Left forelimb (tissue), 1 donor: ENCODE measurements around the gene PTGES.
A peak's percentile ranks its signal among the peaks of the same experiment; 100 is the strongest.
"Not testable (repeated sequence)": the region's sequence is repeated elsewhere in the genome, so short reads cannot be mapped to it uniquely, and the experiment has no call there.

ENCODE experiments used
- DNase-seq: peaks from one replicate; pipeline ENCODE4 v3.0.0-alpha.2; 2018; ENCODE audit warnings: low spot score

PTGES gene, protein sequence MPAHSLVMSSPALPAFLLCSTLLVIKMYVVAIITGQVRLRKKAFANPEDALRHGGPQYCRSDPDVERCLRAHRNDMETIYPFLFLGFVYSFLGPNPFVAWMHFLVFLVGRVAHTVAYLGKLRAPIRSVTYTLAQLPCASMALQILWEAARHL

DNA sequence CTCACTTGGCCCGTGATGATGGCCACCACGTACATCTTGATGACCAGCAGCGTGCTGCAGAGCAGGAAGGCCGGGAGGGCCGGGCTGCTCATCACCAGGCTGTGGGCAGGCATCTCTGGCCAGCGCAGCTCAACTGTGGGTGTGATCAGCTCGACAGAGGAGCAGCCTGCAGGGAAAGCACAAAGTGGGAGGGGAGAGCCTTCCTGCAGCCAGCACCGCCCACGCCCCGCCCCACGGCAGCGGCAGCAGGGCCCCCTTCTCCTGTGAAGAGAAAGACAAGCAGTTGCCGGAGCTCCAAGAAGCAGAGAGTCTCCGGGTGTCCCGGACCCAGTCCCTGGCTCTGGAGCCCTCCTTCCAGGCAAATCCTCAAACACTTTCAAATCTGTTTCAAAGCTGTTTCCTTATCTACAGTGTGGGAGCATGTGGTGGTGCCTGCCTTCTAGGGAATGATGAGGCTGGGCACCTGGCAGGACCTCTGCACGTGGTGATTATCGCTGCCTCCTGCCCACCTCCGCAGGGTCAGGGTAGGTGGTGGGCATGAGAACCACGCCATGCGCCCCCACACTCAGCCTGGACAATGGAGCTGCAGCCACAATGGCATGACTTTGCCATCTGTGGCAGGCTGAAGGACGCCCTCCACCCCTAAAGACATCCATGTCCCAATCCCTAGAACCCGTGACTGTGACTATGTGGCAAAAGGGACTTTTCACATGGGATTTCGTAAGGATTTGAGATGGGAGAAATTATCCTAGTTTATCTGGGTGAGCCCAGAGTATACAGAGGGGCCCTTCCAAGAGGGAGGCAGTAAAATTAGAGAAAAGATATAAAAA is at the start of gene PTGES:
TSS of gene PTGES (minus strand) at position 143 of the 830 bp plus-strand sequence. CDS start at position 113, 30 bp downstream.
- DNase-seq = peak; percentile 89

DNA sequence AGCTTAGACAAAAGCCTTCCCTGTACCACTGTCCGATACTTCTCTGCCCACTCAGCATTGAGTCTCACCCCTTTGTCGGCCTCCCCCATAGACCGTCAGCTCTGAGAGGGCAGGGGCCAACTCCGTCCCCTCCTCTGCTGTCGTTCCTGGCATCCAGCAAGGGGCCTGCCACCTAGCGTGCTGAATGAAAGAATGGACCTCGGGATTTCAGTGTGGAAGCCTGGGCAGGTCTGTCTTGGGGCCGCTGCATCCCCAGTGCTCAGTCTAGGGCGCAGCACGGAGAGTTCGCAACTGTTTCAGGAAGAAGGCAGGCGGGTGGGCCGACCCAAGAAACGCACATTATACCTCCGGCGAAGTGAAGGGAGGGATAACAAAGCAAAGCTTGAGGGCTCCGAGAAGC is 48.7 kb upstream of the PTGES start:
- DNase-seq = no peak

DNA sequence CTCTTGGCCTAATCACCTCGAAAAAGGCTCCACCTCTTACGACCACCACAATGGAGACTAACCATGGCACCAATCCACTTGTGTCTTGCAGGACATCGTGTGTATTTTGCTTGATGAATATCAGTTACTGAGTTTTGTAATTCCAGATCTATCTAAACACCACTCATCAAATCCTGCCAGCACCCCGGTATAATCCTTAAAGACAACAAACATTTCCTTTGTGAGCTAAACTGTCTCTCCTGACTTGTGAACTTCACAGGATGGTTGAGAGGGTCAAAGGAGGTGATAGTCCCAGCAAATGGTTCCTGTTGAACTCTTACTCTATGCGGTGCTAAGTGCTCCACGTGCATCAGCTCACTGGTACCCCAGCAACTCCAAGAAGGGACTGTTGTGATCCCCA is 46.1 kb upstream of the PTGES start:
- no peak for DNase-seq

DNA sequence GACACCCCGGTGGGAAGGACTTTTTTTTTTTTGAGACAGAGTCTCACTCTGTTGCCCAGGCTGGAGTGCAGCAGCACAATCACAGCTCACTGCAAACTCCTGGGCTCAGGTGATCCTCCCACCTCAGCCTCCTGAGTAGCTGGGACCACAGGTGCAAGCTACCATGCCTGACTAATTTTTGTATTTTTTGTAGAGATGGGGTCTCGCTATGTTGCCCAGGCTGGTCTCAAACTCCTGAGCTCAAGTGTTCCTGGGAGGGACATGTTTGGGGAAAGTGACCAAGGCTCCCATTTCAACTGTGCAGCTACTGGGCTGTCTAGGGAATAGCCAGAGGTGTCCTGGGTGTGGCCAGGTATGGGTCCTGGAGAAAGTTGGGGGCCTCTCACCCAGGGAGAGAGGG is 43.2 kb upstream of the PTGES start:
- DNase-seq = not testable (repeated sequence)

DNA sequence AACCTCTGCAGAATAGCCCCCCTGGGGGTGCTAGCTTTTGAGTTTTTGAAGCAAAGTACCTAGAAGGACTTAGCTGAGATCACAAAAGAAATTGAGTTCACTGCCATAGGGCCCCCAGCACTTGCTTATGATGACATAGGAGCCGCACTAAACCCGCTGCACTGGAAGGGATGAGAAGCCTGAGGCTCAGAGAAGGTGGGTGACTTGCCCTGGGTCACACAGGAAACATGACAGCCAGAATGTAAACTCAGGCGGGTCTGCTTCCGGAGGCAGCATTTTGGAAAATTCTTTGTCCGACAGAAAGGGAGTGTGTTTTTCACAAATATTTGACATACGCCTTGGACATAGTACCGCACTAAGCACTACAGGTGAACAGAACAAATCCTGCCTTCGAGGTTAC is 41.7 kb upstream of the PTGES start:
- no peak for DNase-seq

DNA sequence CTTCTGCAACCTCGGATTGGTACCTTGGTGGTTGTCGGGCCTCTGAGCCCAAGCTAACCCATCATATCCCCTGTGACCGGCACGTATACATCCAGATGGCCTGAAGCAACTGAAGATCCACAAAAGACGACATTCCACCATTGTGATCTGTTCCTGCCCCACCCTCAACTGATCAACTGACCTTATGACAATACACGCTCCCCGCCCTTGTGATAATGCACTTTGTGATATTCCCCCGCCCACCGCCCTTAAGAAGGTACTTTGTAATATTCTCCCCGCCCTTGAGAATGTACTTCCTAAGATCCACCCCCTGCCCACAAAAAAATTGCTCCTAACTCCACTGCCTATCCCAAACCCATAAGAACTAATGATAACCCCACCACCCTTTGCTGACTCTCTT is 33.6 kb upstream of the PTGES start:
- no peak for DNase-seq

DNA sequence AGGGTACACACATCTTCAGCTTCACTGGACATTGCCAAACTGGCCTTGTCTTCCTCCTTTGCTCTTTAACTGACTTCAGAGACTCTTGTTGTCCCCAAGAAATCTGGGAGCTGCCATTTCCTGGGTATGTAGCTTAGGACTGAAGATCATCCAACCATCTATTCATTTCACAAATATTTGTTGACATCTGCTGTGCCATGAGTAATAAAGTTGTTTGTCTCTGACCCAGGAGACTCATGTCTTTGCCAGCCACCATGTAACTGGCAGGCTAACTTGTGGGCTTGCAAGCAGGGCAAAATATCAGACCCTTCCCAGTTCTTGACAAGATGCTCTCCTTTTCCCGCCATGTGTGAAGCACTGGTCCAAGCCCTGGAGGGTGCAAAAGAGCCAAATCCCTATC is 33.0 kb upstream of the PTGES start:
- no peak for DNase-seq

DNA sequence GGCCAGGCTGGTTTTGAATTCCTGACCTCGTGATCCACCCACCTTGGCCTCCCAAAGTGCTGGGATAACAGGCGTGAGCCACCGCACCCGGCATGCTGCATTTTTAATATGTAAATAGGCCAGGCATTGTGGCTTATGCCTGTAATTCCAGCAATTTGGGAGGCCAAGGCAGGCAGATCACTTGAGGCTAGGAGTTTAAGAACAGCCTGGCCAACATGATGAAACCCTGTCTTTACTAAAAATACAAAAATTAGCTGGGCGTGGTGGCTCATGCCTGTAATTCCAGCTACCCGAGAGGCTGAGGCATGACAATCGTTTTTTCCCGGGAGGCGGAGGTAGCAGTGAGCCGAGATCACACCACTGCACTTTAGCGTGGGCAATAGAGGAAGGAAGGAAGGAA is 32.1 kb upstream of the PTGES start:
- DNase-seq = not testable (repeated sequence)

DNA sequence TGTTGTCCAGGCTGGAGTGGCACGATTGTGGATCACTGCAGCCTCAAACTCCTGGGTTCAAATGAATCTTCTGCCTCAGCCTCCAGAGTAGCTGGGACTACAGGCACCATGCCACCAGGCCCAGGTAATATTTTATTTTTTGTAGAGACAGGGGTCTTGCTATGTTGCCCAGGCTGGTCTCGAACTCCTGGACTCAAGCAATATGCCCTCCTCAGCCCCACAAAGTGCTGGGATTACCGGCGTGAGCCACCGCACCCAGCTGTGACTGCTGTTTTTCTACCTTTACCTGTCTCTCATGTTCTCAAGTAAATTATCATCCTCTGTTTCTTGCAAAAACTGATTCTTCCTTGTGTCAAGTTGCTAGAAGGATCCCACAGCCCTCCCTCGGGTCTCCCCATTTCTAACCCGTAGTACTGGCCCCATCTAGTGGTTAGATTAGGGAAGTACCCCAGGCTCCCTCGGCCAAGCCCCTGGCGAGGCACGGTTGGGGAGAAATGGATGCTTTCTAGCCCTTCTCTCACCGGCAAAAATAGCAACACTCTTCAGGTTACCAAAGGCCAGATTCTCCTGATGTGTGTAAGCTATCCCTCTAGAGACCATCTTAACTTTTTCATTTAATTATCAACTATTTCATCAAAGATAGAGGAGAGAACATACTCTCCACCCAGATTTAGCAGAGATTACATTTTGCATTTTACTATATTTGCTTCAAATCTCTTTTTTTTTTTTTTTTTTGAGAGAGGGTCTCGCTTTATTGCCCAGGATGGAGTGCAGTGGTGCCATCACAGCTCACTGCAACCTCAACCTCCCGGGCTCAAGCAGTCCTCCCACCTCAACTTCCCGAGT is 30.9 kb upstream of the PTGES start:
- DNase-seq = peak; percentile 83

DNA sequence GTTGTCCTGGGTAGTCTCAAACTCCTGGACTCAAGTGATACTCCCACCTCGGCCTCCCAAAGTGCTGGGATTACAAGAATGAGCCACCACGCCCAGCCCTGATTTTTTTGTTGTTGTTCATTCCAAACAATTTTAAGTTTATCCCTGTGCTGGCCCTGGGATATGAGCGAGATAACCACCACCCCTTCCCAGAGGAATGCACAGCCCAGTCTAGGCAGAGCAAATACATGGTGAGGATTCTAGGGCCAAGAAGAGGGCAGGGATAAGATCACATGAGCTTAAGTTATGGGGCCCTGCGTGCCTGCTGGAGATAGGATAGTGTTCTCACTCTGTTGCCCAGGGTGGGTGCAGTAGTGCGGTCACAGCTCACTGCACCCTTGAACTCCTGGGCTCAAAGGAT is 29.1 kb upstream of the PTGES start:
- DNase-seq = no peak

DNA sequence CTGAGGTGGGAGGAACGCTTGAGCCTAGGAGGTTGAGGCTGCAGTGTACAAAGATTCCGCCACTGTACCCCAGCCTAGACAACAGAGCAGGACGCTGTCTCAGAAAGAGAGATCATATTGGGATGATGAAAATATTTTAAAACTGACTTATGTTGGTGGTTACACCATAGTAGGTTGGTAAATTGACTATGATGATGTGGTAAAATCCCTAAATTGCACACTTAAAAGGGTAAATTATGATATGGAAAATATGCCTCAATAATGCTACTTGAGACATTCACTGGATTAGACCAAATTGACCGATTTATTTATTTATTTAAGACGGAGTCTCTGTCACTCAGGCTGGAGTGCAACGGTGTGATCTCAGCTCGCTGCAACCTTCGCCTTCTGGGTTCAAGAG is 28.3 kb upstream of the PTGES start:
- DNase-seq = no peak

DNA sequence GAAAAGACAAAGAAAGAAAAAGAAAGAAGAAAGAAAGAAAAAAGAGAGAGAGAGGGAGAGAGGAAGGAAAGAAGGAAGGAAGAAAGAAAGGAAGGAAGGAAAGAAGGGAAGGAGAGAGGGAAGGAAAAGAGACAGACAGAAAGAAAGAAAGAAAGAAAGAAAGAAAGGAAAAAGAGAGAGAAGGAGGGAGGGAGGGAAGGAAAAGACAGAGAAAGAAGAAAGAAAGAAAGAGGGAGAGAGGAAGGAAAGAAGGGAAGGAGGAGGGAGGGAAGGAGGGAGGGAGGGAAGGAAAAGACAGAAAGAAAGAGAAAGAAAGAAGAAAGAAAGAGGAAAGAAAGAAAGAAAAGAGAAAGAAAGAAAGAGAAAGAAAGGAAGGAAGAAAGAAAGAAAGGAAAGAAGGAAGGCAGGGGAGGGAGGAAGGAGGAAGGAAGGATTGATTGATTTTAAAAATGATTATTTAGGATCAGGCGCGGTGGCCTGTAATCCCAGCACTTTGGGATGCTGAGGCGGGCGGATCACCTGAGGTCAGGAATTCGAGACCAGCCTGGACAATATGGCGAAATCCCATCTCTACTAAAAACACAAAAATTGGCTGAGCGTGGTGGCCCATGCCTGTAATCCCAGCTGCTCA is 26.8 kb upstream of the PTGES start:
- DNase-seq = no peak

DNA sequence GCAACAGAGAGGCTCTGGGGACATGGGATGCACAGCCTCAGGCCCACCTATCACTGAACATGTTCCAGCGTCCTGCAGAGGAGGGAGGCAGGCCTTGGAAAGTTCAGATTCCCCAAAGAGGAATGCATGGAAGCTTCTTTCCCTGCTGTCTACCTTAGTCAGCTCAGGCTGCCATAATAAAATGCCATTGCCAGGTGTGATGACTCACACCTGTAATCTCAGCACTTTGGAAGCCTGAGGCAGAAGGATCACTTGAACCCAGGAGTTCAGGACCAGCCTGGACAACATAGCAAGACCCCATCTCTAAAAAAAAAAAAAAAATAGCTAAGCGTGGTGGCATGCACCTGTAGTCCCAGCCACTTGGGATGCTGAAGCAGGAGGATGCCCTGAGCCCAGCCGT is 25.6 kb upstream of the PTGES start:
- no peak for DNase-seq

DNA sequence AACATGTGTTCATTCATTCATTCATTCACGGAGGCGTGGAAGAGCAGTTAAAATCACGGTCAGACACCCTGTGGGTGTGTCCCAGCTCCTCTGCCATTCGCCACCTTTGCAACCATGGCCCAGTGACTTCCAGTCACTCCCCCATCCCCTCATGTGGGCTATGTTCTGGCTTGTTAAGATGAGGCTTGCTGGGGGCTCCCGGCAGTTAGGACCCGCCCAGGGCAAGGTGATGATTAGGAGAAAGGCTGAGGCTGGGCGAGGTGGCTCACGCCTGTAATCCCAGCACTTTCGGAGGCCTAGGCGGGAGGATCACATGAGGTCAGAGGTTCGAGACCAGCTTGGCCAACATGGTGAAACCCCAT is 24.9 kb upstream of the PTGES start:
- no peak for DNase-seq

DNA sequence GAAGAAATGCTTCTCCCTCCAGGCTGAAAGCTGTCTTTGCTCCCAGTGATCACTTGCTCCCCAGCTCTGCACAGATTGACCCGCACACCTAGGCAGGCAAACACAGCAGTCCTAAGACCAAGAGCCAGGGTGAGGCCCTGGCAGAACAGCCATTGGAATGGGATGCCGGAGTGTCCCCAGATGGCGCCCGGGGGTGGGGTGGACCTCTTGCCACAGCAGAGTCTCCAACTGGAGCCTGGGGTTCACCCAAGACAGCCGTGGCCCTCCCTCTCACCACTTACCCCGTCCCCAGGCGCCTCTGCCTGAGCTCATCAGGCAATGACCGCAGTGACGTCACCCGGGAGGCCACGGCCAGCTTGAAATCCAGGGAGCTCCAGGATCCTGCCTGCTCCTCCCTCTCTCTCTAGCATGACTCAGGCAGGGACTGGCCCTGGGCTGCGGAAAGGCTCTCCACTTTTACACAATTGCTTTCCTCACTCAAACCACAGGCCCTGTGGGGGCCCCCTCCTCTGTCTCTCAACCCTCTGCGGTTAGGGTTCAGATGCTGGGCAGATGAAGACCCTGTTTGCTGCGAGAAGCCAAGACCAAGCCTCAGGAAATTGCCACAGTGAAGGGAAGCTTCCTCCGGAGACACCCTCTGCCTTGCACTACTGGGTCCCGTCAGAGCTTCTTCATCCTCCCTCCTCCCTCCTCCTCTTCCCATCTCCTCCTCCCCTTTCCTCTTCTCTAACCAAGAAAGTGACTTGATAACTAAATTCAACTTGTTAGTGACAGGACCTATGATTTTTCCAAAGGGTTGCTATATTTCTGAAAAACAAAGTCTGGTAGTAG is 24.3 kb upstream of the PTGES start:
- peak; percentile 89 for DNase-seq

DNA sequence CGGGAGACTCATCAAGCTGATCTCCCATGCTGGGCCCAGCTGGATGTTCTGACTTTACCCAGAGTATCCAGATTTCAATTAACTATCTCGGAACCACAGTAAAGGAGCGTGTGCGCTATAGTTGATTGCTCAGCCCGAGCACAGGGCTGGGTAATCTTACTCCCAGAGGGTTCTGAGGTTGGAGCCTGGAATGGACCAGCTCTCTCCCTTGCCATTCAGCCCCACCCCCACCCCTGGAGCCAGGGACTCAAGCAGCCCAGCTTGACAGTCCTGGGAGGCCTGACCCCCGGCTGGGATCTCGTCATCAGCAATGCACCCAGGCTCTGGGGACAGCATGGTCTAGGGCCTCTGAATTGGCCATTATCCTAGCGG is 23.7 kb upstream of the PTGES start:
- no peak for DNase-seq

DNA sequence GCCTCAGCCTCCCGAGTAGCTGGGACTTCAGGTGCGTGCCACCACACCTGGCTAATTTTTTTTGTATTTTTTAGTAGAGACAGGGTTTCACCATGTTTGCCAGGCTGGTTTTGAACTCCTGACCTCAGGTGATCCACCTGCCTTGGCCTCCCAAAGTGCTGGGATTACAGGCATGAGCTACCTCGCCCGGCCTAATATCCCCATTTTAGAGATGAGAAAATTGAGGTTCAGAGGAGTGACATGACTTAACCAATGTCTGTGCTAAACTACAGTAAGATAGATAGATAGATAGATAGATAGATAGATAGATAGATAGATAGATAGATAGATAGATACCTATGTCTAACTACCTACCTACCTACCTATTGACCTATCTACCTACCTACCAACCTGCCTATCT is 23.3 kb upstream of the PTGES start:
- DNase-seq = not testable (repeated sequence)

DNA sequence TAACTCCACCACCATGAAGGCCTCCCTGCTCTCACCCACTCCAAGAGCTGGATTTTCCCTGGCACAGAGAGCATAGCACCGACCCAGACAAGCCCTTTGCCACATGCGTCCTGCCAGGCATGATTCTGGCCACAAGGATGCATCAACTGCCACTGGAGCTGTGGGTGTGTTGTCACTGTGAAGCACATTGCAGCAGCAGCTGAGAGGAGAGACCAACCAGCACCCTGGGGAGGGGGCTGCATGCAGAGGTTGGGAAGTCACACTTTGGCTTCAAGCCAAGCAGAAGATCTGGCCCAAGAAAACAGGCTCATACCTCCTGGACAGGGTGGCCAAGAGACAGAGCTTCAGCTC is 22.6 kb upstream of the PTGES start:
- no peak for DNase-seq

DNA sequence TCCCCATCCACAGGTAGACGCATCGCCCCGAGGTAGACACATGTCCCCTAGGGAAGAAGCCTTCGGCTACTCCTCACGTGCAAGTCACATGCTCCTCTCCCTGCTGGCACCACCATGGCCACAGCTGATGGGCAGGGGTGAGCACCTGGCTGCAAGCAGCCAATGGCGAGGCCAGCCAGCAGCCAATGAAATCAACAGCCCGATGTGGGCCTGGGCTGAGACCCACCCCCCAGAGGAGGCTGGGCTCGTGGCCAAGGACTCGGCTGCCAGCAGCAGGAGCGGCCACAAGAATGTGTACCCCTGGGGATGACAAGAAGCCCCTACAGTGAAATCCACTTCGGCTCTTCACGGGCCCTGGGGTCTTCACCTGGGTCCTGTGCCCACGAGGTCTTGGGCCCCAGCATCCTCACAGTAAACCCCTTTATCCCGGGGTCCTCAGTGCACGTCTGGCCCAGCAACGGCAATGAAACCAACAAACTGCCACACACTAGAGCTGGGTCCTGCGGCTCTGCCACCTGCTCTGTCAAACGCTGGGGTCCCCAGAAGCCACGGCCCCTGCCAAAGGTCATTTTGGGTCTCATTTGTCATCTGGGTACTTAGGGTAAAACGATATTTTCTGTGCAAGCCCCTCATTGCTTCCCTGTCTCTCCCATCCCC is 22.1 kb upstream of the PTGES start:
- no peak for DNase-seq

DNA sequence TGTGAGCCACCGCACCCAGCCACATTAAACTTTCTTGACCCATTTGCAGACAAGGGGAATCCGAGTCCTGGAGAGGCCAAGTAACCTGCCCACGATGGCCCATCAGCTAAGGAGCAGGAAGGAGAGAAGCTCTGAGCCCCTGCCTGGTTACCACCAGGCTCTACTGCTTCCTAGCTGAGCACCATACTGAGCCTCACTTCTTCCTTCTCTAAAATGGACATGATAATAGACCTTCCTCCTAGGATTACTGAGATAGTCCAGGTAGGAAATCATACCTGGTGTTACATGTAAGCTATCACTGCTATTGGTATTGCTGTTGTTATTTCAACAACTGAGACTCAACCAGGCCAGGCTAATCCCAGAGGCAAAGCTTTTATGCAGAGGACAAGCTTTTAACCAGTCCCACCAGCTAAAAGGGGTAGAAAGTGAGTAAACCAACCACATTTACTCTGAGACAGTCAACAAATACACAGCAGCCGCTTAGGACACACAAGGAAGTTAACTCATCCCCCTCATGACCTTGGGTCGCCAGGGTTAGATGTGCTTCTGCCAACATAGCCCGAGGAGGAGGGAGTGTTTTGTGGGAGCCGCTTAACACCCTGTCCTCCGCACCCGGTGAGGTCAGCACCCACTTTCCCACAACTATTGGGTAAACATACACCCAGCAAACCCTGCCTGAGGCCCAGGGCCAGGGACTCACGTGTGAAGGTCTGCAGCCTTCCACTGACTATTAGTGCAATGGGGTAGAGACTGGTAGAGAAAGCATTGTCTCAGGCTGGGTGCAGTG is 20.6 kb upstream of the PTGES start:
- no peak for DNase-seq
